ENCODE results near the gene UPP2.

Gene UPP2

GRCh38 chr2:158112992-158113391, 11.3 kb downstream of the UPP2 start:
- no peak for DNase-seq

- no peak for DNase-seq
These were observed 12.1 kb downstream of the UPP2 start for GRCh38 chr2:158113741-158114295.

DNA sequence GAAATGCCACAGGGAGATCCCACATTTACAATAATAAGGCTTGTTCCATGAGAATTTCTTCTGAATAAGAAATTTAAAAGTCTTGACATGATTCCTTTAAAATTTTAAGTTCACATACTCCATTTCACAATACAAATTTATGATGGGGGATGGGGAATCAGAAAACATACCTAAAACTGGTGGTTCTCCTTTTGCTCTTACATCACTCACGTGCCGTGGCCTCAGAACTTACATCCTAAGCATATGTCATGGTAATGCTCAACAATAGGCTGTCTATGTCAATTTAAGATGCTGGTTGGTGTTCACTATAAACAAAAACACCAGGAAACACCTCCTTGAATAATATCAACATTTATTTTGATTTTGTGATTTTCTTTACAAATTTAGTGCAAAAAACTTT, 12.8 kb downstream of the UPP2 start:
- DNase-seq = no peak

GRCh38 chr2:158115202-158115767, 13.6 kb downstream of the UPP2 start:
- DNase-seq = peak in 1 of 2 experiments; percentile 6

GRCh38 chr2:158116936-158117335, 15.3 kb downstream of the UPP2 start:
- DNase-seq = no peak

- DNase-seq = no peak
These were observed 18.4 kb downstream of the UPP2 start for GRCh38 chr2:158120102-158120501.

- no peak for DNase-seq
These were observed 19.3 kb downstream of the UPP2 start for GRCh38 chr2:158120664-158121641.

DNA sequence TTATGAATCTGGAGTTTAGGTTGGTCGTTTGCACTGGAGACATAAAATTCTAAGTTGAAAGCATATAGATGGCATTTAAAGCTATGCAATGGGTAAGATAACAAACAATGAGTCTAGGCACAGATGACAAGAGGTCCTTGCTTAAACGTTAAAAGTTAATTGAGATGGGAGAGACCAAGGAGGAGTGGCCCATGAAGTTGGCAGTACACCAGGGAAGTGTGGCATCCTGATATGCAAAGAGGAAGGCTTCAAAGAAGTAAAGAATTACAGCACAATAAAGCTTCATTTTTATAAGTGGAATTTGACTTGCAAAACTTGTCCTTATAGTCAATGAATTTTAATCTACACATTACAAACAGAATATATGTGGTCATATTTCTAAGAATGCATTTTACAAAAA, 23.2 kb downstream of the UPP2 start:
- DNase-seq = no peak

DNA sequence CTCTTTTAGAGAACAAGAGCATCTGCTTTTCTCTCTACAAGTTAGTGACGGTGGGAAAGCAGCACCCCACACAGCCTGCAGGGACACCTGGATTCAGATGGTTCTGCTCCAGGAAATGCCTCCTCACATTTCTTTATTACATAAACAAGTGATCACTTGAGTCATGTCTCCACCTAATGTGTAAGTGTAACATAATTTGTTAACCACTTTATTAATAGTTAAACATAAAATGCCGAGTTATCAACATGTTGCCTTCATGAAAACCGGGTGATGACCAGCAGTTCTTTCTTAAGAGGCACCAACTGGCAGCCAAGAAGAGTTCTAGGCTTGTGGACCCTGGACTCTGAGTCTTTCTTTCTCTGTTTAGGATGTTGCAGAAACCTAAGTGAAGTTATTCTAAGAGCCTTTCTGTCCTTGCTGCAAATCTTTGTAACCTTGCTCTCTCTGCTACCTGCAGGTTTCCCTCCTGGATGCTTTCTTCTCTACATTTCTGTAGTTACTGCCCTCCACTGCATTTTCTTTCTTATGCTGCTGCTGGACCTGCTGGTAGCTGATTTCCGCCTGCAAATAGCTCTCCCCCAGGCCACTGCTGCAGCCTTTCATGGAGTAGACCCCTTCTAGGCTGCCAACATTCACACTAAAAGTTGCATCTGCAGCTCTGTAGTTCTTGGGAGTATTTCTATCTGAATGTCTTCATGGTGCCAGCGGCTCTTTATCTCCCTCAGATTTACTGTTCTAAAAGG, 24.3 kb downstream of the UPP2 start:
- no peak for DNase-seq

DNA sequence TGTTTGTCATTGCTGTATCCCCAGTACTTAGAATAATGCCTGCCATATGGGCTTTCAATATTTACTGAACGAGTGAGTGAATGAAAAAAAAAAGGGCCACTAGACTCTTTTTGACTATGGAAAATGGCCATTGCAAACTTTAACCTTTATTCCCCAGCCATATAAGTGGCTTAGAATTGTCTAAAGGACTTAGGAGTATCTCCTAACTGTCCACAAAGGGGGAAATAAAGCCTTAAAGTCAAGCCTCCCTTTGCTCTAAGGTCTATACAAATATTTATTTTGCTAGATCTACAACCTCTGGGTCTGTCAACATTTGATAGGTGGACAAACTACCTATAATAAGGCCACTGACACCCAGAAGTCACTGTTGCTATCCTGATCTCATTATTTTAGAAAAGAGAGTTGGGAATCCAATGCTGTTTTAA, 25.7 kb downstream of the UPP2 start:
- no peak for DNase-seq

- DNase-seq = no peak
These were observed 26.7 kb downstream of the UPP2 start for GRCh38 chr2:158128168-158128973.

DNA sequence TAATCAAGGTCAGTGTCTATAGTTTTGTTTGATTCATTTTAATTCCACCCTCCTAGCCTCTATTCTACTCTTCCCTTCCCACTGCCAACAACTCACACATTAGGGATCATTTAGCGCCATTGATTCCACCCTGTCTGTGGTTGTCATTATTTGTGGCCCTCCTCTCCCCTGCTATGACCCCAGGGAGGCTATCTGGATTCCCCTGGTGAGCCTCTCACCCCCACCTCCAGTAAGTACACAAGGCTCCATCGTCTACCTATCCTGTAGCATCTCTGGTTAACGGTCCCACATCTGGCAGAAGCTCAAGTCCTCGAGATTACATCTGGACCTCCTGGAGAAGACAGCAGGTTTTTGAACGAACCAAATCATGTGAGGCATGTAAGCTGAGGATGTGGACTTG, 27.4 kb downstream of the UPP2 start:
- no peak for DNase-seq

DNA sequence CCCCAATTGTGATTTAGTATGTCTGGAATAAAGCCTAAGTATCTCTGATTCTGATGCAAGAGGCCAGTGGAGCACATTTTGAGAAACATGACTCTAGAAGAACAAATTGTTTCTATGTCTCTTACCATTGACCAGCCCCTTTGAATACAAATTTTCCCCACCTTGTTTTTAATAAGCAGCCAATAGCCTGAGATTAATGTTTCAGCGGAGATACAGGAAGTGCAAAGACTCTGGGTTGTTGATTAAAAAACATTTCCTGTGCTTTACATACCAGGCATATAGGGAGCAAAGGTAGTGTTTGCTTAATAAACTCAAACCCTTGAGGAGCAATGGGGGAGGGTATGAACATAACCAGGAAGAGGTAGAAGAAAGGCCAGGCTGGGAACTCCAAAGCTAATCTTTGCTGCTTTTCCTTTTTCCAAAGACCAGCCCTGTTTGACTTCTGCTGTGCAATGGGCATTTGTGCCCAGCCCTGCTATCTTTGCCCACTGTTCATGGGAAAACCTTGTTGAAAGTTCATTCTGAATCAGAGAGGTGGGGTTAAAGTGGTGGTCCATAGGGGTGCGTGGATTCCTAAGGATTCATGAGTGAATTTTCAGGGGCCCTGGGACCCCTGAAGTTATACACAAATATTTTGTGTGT, 29.3 kb downstream of the UPP2 start:
- no peak for DNase-seq

DNA sequence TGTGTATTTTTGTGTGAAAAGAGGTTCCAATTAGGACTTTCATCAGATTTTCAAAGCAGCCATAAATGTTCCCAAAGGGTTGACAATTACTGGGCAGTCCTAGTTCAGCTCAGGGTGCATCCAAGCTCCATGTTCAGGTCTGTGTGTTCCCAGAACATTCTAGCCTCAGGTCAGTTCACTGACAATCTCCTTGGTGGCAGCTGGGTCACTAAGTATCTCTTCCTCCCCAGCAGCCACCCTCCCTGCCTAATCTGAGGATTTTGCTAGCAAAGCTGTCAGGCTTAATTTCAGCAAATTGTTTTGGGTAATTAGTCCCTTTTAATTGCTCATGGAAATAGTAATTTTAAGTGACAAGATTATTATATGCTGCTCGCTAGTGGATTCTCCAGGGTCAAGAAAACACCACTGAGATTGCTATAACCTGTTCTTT, 29.8 kb downstream of the UPP2 start:
- DNase-seq = no peak

GRCh38 chr2:158131919-158132566, 30.4 kb downstream of the UPP2 start:
- DNase-seq = no peak

- DNase-seq = no peak
These were observed 32.4 kb downstream of the UPP2 start for GRCh38 chr2:158134055-158134454.

DNA sequence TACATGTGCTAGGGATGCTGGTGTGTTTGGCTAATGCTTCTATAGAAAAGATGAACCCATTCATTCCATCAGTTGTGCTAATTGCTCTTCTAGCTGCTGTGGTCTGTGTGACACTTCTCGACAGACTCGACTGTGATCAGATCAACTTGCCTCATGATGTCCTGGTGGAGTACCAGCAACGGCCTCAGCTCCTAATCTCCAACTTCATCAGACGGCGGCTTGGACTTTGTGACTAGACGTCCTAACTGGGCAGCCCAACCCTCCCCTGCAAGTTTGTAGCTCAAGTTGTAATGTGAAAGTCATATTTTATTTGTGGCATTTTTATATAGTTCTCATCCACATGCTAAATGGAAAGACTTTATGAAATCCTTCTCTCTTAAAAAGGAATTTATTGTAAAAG, 33.0 kb downstream of the UPP2 start:
- no peak for DNase-seq

DNA sequence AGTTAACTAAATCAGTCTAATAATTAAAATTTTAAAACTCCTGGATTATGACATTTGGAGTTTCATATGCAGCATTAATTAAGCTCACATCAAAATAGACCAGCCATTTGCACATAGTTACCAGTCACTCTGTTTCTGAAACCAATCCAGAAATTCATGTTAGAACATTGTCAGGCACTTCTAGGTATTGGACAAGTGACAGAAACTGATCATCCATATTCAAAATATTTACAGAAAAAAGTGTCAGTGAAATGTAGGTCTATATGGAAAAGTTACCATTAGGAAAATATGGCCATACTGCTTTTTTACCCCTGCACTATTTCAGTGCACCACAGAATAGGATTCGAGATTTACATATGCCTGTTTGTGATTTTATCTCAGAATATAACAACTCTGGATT, 33.4 kb downstream of the UPP2 start:
- DNase-seq = no peak

- DNase-seq = no peak
These were observed 36.6 kb downstream of the UPP2 start for GRCh38 chr2:158138255-158138654.

DNA sequence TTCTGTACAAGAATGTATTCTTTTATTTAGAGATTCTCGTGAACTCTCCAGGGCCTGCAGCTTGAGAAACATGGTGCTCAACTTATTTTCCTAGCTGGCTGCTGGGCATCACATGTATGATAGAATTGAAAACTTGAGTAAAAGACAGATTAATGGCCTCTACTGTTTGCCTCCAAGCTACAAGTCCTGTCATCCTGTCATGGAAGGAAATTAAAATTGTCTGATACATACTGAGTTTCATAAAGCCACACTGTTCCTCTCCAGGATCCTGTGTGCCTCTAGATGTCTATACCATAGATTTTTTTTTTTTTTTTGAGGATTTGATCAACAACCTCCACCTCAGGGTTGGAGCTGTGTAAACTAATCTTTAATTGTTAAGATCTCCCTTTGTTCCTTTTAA, 38.5 kb downstream of the UPP2 start:
- no peak for DNase-seq

DNA sequence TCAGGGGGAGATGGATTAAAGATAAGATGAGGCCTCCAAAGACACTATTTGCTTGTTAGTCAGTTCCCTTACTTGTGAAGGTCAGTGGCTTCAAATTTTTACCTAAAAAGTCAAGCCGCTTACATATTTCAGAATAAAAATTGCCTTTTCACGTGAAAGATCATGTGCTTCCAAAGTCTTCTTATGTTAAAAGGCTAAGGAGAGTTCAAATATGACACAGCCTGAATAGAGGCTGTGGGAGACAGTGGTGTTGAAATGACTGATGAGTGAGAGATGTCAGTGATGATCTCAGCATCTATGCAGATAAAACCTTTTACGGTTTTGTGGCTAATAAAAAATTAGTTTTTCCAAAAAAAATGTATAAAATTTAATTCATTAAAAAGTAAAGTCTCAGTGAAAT, 40.5 kb downstream of the UPP2 start:
- no peak for DNase-seq

All from NCI-H2081 (cell line).